H9 (cell line): Measurements from ENCODE around the gene POU6F2. TPM values are rescaled to one million over a fixed set of nuclear protein-coding genes. Genes with fewer than 3 reads are reported as not detected.

ENCODE experiments used
- DNase-seq: peaks from one replicate; pipeline ENCODE4 v3.0.0-alpha.2; 2017
- H2AFZ ChIP-seq: one replicate; pipeline ENCODE4 v1.6.1; 2013; ENCODE audit warnings: mild to moderate bottlenecking, low read length, control low read depth, moderate library complexity
- H2AK5ac ChIP-seq: 2 replicates; pipeline ENCODE4 v1.6.1; 2013; ENCODE audit warnings: low read length, control low read depth, mixed read lengths; ENCODE audit not compliant: insufficient read length
- H2BK120ac ChIP-seq: one replicate; pipeline ENCODE4 v1.6.1; 2013; ENCODE audit warnings: low read depth, mild to moderate bottlenecking, low read length, control low read depth, inconsistent platforms; ENCODE audit not compliant: poor library complexity, severe bottlenecking
- H2BK12ac ChIP-seq: 2 replicates; pipeline ENCODE4 v1.6.1; 2013; ENCODE audit warnings: low read length, control low read depth, mixed read lengths, low read depth; ENCODE audit not compliant: insufficient read length
- H2BK15ac ChIP-seq: 2 replicates; pipeline ENCODE4 v1.6.1; 2013; ENCODE audit warnings: low read depth, low read length, control low read depth
- H2BK20ac ChIP-seq: one replicate; pipeline ENCODE4 v1.6.1; 2013; ENCODE audit warnings: low read depth, mild to moderate bottlenecking, low read length, control low read depth, inconsistent platforms; ENCODE audit not compliant: poor library complexity, severe bottlenecking
- H2BK5ac ChIP-seq: 2 replicates; pipeline ENCODE4 v1.6.1; 2013; ENCODE audit warnings: low read length, control low read depth, mixed read lengths; ENCODE audit not compliant: insufficient read length
- H3K14ac ChIP-seq: 2 replicates; pipeline ENCODE4 v1.6.1; 2013; ENCODE audit warnings: low read length, control low read depth; ENCODE audit not compliant: insufficient read depth
- H3K18ac ChIP-seq: 2 replicates; pipeline ENCODE4 v1.6.1; 2013; ENCODE audit warnings: low read depth, mild to moderate bottlenecking, mixed read lengths, low read length, control low read depth; ENCODE audit not compliant: insufficient read length
- H3K23ac ChIP-seq: 2 replicates; pipeline ENCODE4 v1.6.1; 2013; ENCODE audit warnings: low read length, control low read depth, mixed read lengths, low read depth; ENCODE audit not compliant: insufficient read length
- H3K23me2 ChIP-seq: 2 replicates; pipeline ENCODE4 v1.6.1; 2013; ENCODE audit warnings: low read depth, mild to moderate bottlenecking, mixed read lengths, low read length, control low read depth; ENCODE audit not compliant: insufficient read length, poor library complexity, severe bottlenecking
- H3K27ac ChIP-seq: 2 replicates; pipeline ENCODE4 v1.5.1; 2013; ENCODE audit warnings: low read length, control low read depth, mixed read lengths, low read depth; ENCODE audit not compliant: insufficient read length
- H3K27me3 ChIP-seq: 2 replicates; pipeline ENCODE4 v1.6.1; 2013; ENCODE audit warnings: low read length, control low read depth, inconsistent platforms; ENCODE audit not compliant: insufficient read depth
- H3K4ac ChIP-seq: 2 replicates; pipeline ENCODE4 v1.6.1; 2013; ENCODE audit warnings: low read depth, mild to moderate bottlenecking, control low read depth, inconsistent platforms, low read length, moderate library complexity
- H3K4me1 ChIP-seq: 2 replicates; pipeline ENCODE4 v1.6.1; 2013; ENCODE audit warnings: low read length, control low read depth, inconsistent platforms; ENCODE audit not compliant: insufficient read depth
- H3K4me2 ChIP-seq: 2 replicates; pipeline ENCODE4 v1.6.1; 2013; ENCODE audit warnings: low read length, control low read depth, mixed read lengths; ENCODE audit not compliant: insufficient read length, insufficient read depth
- H3K56ac ChIP-seq: 2 replicates; pipeline ENCODE4 v1.6.1; 2013; ENCODE audit warnings: low read depth, mild to moderate bottlenecking, mixed read lengths, low read length, control low read depth; ENCODE audit not compliant: insufficient read length
- H3K79me1 ChIP-seq: 2 replicates; pipeline ENCODE4 v1.6.1; 2013; ENCODE audit warnings: low read depth, mild to moderate bottlenecking, moderate library complexity, low read length, control low read depth, inconsistent platforms; ENCODE audit not compliant: insufficient read depth, poor library complexity, severe bottlenecking
- H3K79me2 ChIP-seq: 2 replicates; pipeline ENCODE4 v1.6.1; 2013; ENCODE audit warnings: low read length, control low read depth, inconsistent platforms; ENCODE audit not compliant: insufficient read depth
- H3K9ac ChIP-seq: 2 replicates; pipeline ENCODE4 v1.6.1; 2013; ENCODE audit warnings: low read length, control low read depth, mixed read lengths; ENCODE audit not compliant: insufficient read length; ENCODE audit errors: extremely low read depth
- H3K9me3 ChIP-seq: one replicate; pipeline ENCODE4 v1.6.1; 2013; ENCODE audit warnings: low read depth, low read length, inconsistent platforms; ENCODE audit not compliant: control insufficient read depth
- H3T11ph ChIP-seq: one replicate; pipeline ENCODE4 v1.6.1; 2013; ENCODE audit warnings: mild to moderate bottlenecking, low read length, control low read depth, inconsistent platforms
- H4K20me1 ChIP-seq: one replicate; pipeline ENCODE4 v1.6.1; 2013; ENCODE audit not compliant: control insufficient read depth, insufficient read length, insufficient read depth
- H4K5ac ChIP-seq: 2 replicates; pipeline ENCODE4 v1.6.1; 2013; ENCODE audit warnings: low read depth, mild to moderate bottlenecking, mixed read lengths, low read length, control low read depth; ENCODE audit not compliant: insufficient read length
- H4K8ac ChIP-seq: replicated peaks from 2 replicates; pipeline ENCODE4 v1.6.1; 2013; ENCODE audit warnings: low read length, control low read depth, mixed read lengths, low read depth; ENCODE audit not compliant: insufficient read length
- H4K91ac ChIP-seq: 2 replicates; pipeline ENCODE4 v1.6.1; 2013; ENCODE audit warnings: low read depth, mild to moderate bottlenecking, moderate library complexity, mixed read lengths, low read length, control low read depth; ENCODE audit not compliant: insufficient read length
- H3K27ac Mint-ChIP-seq, 3 experiments: 2 replicates in 2 of 3; 3 replicates in 1 of 3; pipeline ENCODE4 v1.8.0; 2020 to 2021; ENCODE audit warnings: mixed read lengths in 3 of 3, mild to moderate bottlenecking in 1 of 3, moderate library complexity in 1 of 3
- H3K27me3 Mint-ChIP-seq: 2 replicates; pipeline ENCODE4 v1.8.0; 2021; ENCODE audit warnings: low read depth, mild to moderate bottlenecking, moderate library complexity, mixed read lengths
- H3K36me3 Mint-ChIP-seq, 3 experiments: 2 replicates in 2 of 3; 3 replicates in 1 of 3; pipeline ENCODE4 v1.8.0; 2020 to 2021; ENCODE audit warnings: low read depth in 3 of 3, mixed read lengths in 3 of 3; ENCODE audit not compliant: insufficient read depth in 1 of 3
- H3K4me1 Mint-ChIP-seq, 2 experiments: 2 replicates each; pipeline ENCODE4 v1.8.0; 2020; ENCODE audit warnings: mixed read lengths in 2 of 2
- H3K4me3 Mint-ChIP-seq, 2 experiments: 2 replicates in 1 of 2; 3 replicates in 1 of 2; pipeline ENCODE4 v1.8.0; 2020 to 2021; ENCODE audit warnings: mild to moderate bottlenecking in 2 of 2, mixed read lengths in 2 of 2, moderate library complexity in 1 of 2
- H3K9me3 Mint-ChIP-seq, 2 experiments: 2 replicates in 1 of 2; 3 replicates in 1 of 2; pipeline ENCODE4 v1.8.0; 2020; ENCODE audit warnings: mild to moderate bottlenecking in 2 of 2, mixed read lengths in 2 of 2, moderate library complexity in 1 of 2
- CTCF ChIP-seq: fragments of 200-600 bp; sonication (generic); conservative IDR thresholded peaks from 3 replicates; pipeline ENCODE4 v1.8.0; 2021; ENCODE audit warnings: antibody characterized with exemption, mild to moderate bottlenecking
- WGBS: extraction: QIAGEN DNeasy Blood & Tissue Kit; methylation state at CpG from one replicate; pipeline ENCODE4 v1.1.7; 2013; ENCODE audit warnings: missing lambda C conversion rate, low lambda C conversion rate, mixed read lengths; ENCODE audit not compliant: insufficient read length; ENCODE audit errors: extremely low coverage; 5-methylcytosine and 5-hydroxymethylcytosine counted together
- total RNA-seq: library from RNA; stranded (reverse); gene quantifications from 2 replicates; pipeline ENCODE4 v1.2.1, GENCODE V29; 2021

The POU6F2 gene
- total RNA-seq, 1 experiment from 2014 or later, result 1.9 TPM

- Histone ChIP-seq H3K27ac (no peak overlapping the region), H3K4me2 (no peak overlapping the region), H2BK5ac (no peak overlapping the region), H3K79me2 (no peaks in the 10 kb centered on the region), H3K4ac (no peak overlapping the region), H3K79me1 (no peaks in the 10 kb centered on the region), H3K56ac (no peak overlapping the region), H3K9me3 (no peaks in the 10 kb centered on the region), H3T11ph (no peak overlapping the region), H4K20me1 (no peaks in the 10 kb centered on the region), H4K91ac (no peak overlapping the region), H2AK5ac (no peak overlapping the region), H2BK15ac (no peak overlapping the region), H3K14ac (no peak overlapping the region), H3K23ac (no peak overlapping the region), H2BK20ac (no peak overlapping the region), H4K5ac (no peak overlapping the region), H3K27me3 (no peaks in the 10 kb centered on the region), H3K9ac (no peak overlapping the region), H3K23me2 (no peaks in the 10 kb centered on the region), H2BK12ac (no peak overlapping the region), H2AFZ (no peak overlapping the region), H3K4me1 (0 out of 2 replicates have a peak, but pooled peaks cover 2% of the 10 kb centered on the region), H2BK120ac (no peak overlapping the region), H3K18ac (no peak overlapping the region), H4K8ac (no peak overlapping the region)
- Mint-ChIP-seq H3K27me3 (no peaks in the 10 kb centered on the region), H3K36me3 (no peaks in the 10 kb centered on the region; a peak in 1 of 7 replicates), H3K9me3 (no peaks in the 10 kb centered on the region), H3K4me3 (no peak overlapping the region), H3K27ac (no peak overlapping the region), H3K4me1 (peaks cover 3 to 5% of the 10 kb centered on the region in 2 experiments; a peak in 2 of 4 replicates)
- no CpG with 5 or more reads among the region's 5 CpGs for WGBS
- peak; percentile 61 for TF ChIP-seq CTCF
- DNase-seq, result peak; percentile 48
Observed at GRCh38 chr7:39386718-39387117, 409.0 kb downstream of the POU6F2 start.
